HG03521 (cell line): Measurements from ENCODE around the gene RPS19.
"Not testable (repeated sequence)": the region's sequence is repeated elsewhere in the genome, so short reads cannot be mapped to it uniquely, and the experiment has no call there.

ENCODE experiments used
- ATAC-seq: cut with Tn5 transposase; IDR thresholded peaks from one replicate; pipeline ENCODE4 v1.9.1; 2021; ENCODE audit warnings: mild to moderate bottlenecking, moderate library complexity; ENCODE audit not compliant: unreplicated experiment

The RPS19 gene

GRCh38 chr19:41859213-41859617, 840 bp upstream of the RPS19 start:
- ATAC-seq: no peak

- no peak for ATAC-seq
Measured at GRCh38 chr19:41860419-41861115, 512 bp downstream of the RPS19 start.

GRCh38 chr19:41861116-41861768, 1.2 kb downstream of the RPS19 start:
- ATAC-seq: no peak

GRCh38 chr19:41861846-41862245, 1.8 kb downstream of the RPS19 start:
- no peak for ATAC-seq

GRCh38 chr19:41862445-41862986, 2.5 kb downstream of the RPS19 start:
- no peak for ATAC-seq

- ATAC-seq: no peak
Measured at GRCh38 chr19:41863209-41863931, 3.3 kb downstream of the RPS19 start.

GRCh38 chr19:41864374-41864773, 4.3 kb downstream of the RPS19 start:
- no peak for ATAC-seq

GRCh38 chr19:41866284-41866683, 6.2 kb downstream of the RPS19 start:
- no peak for ATAC-seq

GRCh38 chr19:41868120-41868988, 8.3 kb downstream of the RPS19 start:
- ATAC-seq: no peak

GRCh38 chr19:41868989-41869300, 8.9 kb downstream of the RPS19 start:
- ATAC-seq: no peak

GRCh38 chr19:41869374-41869955, 9.4 kb downstream of the RPS19 start:
- ATAC-seq: no peak

GRCh38 chr19:41870401-41870873, 10.4 kb downstream of the RPS19 start:
- no peak for ATAC-seq

- ATAC-seq: no peak
Measured at GRCh38 chr19:41871573-41872383, 11.7 kb downstream of the RPS19 start.

DNA sequence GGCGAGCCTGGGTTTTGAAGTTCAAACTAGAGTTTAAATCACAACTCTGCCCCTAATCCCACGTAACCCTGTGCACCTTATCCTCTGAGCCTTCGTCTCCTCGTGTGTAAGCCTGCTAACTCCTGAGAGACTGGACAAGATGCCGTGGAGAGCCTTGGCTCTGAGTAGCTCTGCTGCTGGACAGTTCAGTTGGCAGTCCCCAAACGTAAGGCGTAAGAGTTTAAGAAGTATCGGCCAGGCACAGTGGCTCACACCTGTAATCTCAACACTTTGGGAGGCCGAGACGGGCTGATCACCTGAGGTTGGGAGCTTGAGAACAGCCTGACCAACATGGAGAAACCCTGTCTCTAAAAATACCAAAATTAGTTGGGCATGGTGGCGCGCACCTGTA, 12.3 kb downstream of the RPS19 start:
- ATAC-seq: no peak

DNA sequence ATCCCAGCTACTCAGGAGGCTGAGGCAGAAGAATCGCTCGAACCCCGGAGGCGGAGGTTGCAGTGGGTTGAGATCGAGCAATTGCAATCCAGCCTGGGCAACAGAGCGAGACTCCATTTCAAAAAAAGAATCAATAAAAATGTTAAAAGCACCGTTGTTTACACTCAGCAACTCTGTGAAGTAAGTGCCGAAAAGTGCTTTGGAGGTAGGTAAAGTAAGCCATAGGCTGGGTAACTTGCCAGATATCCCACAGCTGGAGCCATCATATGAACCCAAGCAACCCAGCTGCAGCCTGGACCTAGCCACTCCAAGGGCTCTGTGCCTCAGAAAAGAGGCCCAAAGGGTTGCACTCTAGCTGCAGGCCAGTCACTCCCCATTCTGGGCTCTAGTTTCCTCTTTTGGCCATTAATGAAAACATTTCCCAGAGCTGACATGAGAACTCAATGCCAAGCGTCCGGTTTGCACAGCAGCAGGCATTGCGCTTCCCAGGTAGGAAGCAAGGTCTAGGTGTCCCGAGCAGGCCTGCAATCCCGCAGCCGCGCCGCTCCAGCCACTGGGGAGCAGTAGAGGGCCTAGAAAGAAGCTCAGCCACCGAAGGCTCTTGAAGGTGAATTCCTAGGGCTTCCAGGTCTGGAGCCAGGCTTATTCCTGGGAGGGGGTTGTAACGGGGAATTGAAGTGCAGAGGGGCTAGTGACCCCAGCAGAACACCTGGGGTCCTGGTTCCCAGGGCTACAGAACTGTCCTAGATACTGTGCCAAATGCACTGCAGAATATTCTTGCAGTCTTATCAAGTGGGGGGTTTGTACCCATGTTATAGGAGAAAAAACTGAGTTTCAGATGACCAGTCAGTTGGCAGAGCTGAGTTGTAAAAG, 13.0 kb downstream of the RPS19 start:
- ATAC-seq: no peak

GRCh38 chr19:41875973-41876372, 15.9 kb downstream of the RPS19 start:
- not testable (repeated sequence) for ATAC-seq

DNA sequence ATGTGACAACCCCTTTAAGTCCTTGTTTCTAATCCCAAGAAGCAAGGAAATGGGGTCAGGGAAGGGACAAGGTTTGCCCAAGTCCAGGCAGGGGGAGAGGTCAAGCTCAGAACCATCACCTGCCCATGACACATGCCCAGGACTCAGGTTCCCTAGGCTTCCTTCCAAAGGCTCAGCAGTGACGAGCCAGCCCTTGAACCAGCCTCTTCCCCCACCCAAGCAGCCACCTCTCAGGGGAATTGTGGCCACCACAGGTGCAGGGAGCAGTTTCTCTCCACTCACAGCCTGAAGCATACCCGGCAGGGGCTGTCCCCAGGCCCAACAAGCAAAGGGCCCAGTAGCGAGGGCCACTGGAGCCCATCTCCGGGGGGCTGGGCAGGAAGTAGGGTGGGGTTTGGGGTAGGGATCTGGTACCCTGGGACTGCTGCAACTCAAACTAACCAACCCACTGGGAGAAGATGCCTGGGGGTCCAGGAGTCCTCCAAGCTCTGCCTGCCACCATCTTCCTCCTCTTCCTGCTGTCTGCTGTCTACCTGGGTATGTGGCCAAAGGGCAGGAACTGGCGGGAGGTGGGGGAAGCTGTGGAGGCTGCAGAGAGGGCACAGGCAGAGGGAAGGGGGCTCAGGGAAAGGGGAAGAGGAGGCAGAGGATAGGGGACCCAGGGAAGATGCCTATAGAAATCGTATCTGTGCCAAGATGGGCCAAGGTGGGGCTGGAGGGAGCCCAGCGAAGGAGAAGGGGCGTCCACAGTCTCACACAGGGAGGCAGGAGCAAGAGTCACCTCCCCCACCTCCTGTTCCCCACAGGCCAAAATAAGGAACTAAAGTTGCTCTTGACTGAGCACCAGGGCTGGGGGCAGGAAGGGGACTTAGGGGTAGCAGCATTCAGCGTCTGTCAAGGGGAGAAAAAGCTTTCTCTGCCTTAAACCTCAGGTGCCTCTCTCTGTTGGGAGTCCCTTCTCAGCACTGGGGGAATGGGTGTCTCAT, 17.1 kb downstream of the RPS19 start, which contains the start of gene CD79A:
CD79A (plus strand) TSS at position 433 of the 986 bp plus-strand sequence; CDS start at position 459, 26 bp downstream.
- ATAC-seq: peak; percentile 63
